ENCODE measurements around the gene TOMM34. TPM values are rescaled to one million over a fixed set of nuclear protein-coding genes. Genes with fewer than 3 reads are reported as not detected.

The TOMM34 gene
- total RNA-seq, 1 donor from 2014 or later: 11.4 TPM

Other genes with a start within 250 kb of the TOMM34 start
- 1.9 TPM for gene CCN5, start 245.0 kb downstream of the TOMM34 start, total RNA-seq
- gene KCNK15, start 214.5 kb downstream of the TOMM34 start, total RNA-seq: 1.0 TPM
- gene RIMS4, start 149.9 kb downstream of the TOMM34 start, total RNA-seq: 0.08 TPM
- gene YWHAB, start 74.7 kb downstream of the TOMM34 start, total RNA-seq: 158 TPM
- gene PABPC1L, start 50.3 kb downstream of the TOMM34 start, total RNA-seq: 10.0 TPM
- 15.8 TPM for gene STK4, start 6.1 kb upstream of the TOMM34 start, total RNA-seq
- gene KCNS1, start 140.7 kb upstream of the TOMM34 start, total RNA-seq: 0.40 TPM
- 4.3 TPM for gene WFDC5, start 154.8 kb upstream of the TOMM34 start, total RNA-seq
- gene WFDC12, start 164.1 kb upstream of the TOMM34 start, total RNA-seq: 5.1 TPM
- gene PI3, start 214.5 kb upstream of the TOMM34 start, total RNA-seq: 1,694 TPM
- gene SEMG1, start 246.6 kb upstream of the TOMM34 start, total RNA-seq: not detected

Measured in esophagus mucosa (tissue), 1 donor.